Measurements from ENCODE around the gene CRLF2. TPM values are rescaled to one million over a fixed set of nuclear protein-coding genes. Genes with fewer than 3 reads are reported as not detected.
A peak's percentile ranks its signal among the peaks of the same experiment; 100 is the strongest.

CRLF2 gene
- total and polyA plus RNA-seq, 4 donors = 0.23 to 0.42 TPM; not detected in 2

DNA sequence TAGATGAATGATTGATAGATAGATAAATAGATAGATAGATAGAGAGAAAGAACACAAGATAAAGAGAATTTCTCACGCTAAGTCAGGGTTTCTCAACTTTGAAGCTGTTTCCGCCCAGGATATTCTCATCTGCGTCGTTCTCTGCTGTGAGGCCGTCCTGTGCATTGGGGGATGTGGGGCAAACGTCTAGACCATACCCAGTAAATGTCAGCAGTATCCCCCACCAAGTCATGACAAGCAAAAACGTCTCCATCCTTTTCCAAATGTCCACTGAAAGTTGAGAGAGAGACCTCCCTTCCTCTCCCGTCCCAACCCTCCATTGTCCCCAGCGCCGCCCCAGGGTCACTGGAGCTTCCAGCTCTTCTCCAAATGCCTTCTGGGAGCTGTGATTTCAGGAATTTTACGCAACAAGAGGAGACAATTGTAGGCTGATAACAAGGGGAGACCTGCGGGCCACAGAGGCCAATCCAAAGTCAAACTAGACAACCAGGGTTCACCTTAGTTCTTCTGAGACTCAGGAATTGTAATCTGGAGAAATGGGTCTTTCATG lies 8.9 kb upstream of the CRLF2 start:
- Histone ChIP-seq H3K4me1 (ENCODE audit: control insufficient read depth in 1 of 2, insufficient read depth in 2 of 2, low read length in 2 of 2) (no peaks in the 10 kb centered on the region), H3K27ac (ENCODE audit: low read depth in 1 of 2, low read length in 2 of 2) (no peak overlapping the region), H3K4me3 (ENCODE audit: low read length in 2 of 2) (no peak overlapping the region), H3K27me3 (ENCODE audit: control insufficient read depth in 1 of 2, insufficient read depth in 2 of 2, low read length in 1 of 2) (no peaks in the 10 kb centered on the region), H3K36me3 (ENCODE audit: control insufficient read depth in 1 of 2, insufficient read depth in 2 of 2, low read length in 1 of 2) (no peaks in the 10 kb centered on the region), H3K9me3 (ENCODE audit: control insufficient read depth, low read length) (peaks cover 9% of the 10 kb centered on the region)
- DNase-seq (peak in 1 of 2 donors; percentile 35), ATAC-seq (ENCODE audit: low FRiP score) (no peak)
- WGBS, 2 donors = 76 to 77% methylated on average over 12 of the region's 12 CpGs
- intact Hi-C loops (cut with DNase I) = no loop called here

DNA sequence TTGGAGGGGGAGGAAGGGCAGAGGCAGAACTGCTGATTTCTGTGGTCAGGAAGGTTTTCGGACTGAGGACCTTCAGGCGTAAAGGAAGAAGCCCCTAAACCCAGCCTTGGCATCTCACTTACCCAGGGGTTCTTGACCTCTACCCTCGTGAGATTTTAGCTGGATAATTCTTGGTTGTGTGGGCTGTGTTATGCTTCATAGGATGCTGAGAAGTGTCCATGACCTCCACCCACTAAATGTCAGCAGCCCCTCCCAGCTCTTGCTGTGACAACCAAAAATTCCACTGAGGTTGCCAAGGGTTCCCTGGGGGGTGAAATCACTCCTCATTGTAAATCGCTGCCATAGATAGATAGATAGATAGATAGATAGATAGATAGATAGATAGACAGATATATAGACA lies 5.8 kb upstream of the CRLF2 start:
- ATAC-seq (ENCODE audit: low FRiP score) = no peak
- no peaks in the 10 kb centered on the region for H3K36me3 ChIP-seq (ENCODE audit: control insufficient read depth in 1 of 2, insufficient read depth in 2 of 2, low read length in 1 of 2)
- no peaks in the 10 kb centered on the region for H3K27me3 ChIP-seq (ENCODE audit: control insufficient read depth in 1 of 2, insufficient read depth in 2 of 2, low read length in 1 of 2)
- H3K4me3 ChIP-seq (ENCODE audit: low read length in 2 of 2) = no peak overlapping the region
- 81 to 84% methylated on average over 4 of the region's 4 CpGs for WGBS, 2 donors
- DNase-seq = no peak
- intact Hi-C loops (cut with DNase I) = no loop called here
- no peaks in the 10 kb centered on the region for H3K4me1 ChIP-seq (ENCODE audit: control insufficient read depth in 1 of 2, insufficient read depth in 2 of 2, low read length in 2 of 2)
- peaks cover 6% of the 10 kb centered on the region for H3K9me3 ChIP-seq (ENCODE audit: control insufficient read depth, low read length)
- no peak overlapping the region for H3K27ac ChIP-seq (ENCODE audit: low read depth in 1 of 2, low read length in 2 of 2)

DNA sequence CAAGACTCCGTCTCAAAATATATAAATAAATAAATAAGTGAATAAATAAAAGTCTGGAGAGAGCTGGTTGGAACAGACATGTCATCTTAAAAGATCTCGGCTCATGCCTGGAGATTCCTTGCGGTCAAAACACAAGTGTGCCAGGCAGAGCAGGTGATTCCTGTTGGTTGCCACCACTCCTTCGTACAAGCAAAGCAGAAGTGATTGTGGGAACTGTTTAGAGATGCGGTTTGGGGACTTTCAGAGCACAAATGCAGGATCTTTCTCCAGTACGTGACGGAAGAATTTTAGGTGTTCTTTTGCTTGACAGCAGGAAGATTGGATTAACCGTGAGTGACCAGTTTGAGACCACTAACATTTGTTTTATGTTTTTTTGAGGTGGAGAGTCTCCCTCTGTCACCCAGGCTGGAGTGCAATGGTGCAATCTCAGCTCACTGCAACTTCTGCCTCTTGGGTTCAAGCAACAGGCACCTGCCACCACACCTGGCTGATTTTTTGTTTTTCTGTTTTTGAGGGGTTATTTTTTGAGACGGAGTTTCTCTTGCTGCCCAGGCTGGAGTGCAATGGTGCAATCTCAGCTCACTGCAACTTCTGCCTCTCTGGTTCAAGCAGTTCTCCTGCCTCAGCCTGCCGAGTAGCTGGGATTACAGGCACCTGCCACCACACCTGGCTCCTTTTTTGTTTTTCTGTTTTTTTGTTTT lies 2.8 kb upstream of the CRLF2 start:
- no peak for ATAC-seq (ENCODE audit: low FRiP score)
- no peak overlapping the region for H3K4me3 ChIP-seq (ENCODE audit: low read length in 2 of 2)
- H3K27ac ChIP-seq (ENCODE audit: low read depth in 1 of 2, low read length in 2 of 2) = no peak overlapping the region
- H3K9me3 ChIP-seq (ENCODE audit: control insufficient read depth, low read length) = peaks cover 1% of the 10 kb centered on the region
- intact Hi-C loops (cut with DNase I) = no loop called here
- H3K4me1 ChIP-seq (ENCODE audit: control insufficient read depth in 1 of 2, insufficient read depth in 2 of 2, low read length in 2 of 2) = no peaks in the 10 kb centered on the region
- peak in 1 of 2 donors; percentile 12 for DNase-seq
- 68 to 69% methylated on average over 10 of the region's 10 CpGs for WGBS, 2 donors
- no peaks in the 10 kb centered on the region for H3K36me3 ChIP-seq (ENCODE audit: control insufficient read depth in 1 of 2, insufficient read depth in 2 of 2, low read length in 1 of 2)
- no peaks in the 10 kb centered on the region for H3K27me3 ChIP-seq (ENCODE audit: control insufficient read depth in 1 of 2, insufficient read depth in 2 of 2, low read length in 1 of 2)

DNA sequence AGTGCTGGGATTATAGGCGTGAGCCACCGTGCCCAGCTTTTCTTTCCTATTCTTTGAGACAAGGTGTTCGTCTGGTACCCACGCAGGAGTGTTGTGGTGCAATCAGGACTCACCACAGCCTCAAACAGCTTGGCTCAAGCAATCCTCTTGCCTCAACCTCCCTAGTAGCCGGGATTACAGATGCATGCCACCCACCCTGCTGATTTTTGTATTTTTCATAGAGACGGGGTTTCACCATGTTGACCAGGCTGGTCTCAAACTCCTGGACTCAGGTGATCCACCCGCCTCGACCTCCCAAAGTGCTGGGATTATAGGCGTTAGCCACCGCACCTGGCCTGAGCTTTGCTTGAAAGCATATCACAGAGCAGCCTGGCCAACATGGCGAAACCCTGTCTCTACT lies 1.5 kb upstream of the CRLF2 start:
- H3K36me3 ChIP-seq (ENCODE audit: control insufficient read depth in 1 of 2, insufficient read depth in 2 of 2, low read length in 1 of 2) = no peaks in the 10 kb centered on the region
- intact Hi-C loops (cut with DNase I) = no loop called here
- H3K4me3 ChIP-seq (ENCODE audit: low read length in 2 of 2) = no peak overlapping the region
- H3K4me1 ChIP-seq (ENCODE audit: control insufficient read depth in 1 of 2, insufficient read depth in 2 of 2, low read length in 2 of 2) = no peaks in the 10 kb centered on the region
- 89% methylated on average over 11 of the region's 11 CpGs for WGBS, 2 donors
- DNase-seq (peak in 1 of 2 donors; percentile 52), ATAC-seq (ENCODE audit: low FRiP score) (no peak)
- H3K27ac ChIP-seq (ENCODE audit: low read depth in 1 of 2, low read length in 2 of 2) = no peak overlapping the region
- peaks cover 1% of the 10 kb centered on the region for H3K9me3 ChIP-seq (ENCODE audit: control insufficient read depth, low read length)
- H3K27me3 ChIP-seq (ENCODE audit: control insufficient read depth in 1 of 2, insufficient read depth in 2 of 2, low read length in 1 of 2) = no peaks in the 10 kb centered on the region

DNA sequence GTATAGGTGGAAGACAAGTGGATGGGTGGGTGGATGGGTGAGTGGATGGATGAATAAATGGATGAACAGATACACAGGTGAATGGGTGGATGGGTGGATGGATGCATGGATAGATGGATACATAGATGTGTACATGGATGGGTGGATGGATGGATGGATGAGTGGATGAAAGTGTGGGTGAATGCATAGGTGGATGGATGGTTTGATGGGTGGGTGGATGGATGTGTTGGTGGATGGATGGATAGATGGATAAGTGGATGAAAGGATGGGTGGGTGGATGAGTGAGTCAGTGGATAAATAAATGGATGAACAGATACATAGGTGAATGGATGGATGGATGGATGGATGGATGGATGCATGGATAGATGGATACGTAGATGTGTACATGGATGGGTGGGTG lies 1.6 kb downstream of the CRLF2 start:
- Histone ChIP-seq H3K9me3 (ENCODE audit: control insufficient read depth, low read length) (no peaks in the 10 kb centered on the region), H3K4me3 (ENCODE audit: low read length in 2 of 2) (no peak overlapping the region), H3K27me3 (ENCODE audit: control insufficient read depth in 1 of 2, insufficient read depth in 2 of 2, low read length in 1 of 2) (no peaks in the 10 kb centered on the region), H3K36me3 (ENCODE audit: control insufficient read depth in 1 of 2, insufficient read depth in 2 of 2, low read length in 1 of 2) (no peaks in the 10 kb centered on the region), H3K27ac (ENCODE audit: low read depth in 1 of 2, low read length in 2 of 2) (no peak overlapping the region), H3K4me1 (ENCODE audit: control insufficient read depth in 1 of 2, insufficient read depth in 2 of 2, low read length in 2 of 2) (no peaks in the 10 kb centered on the region)
- WGBS, 2 donors = 91 to 100% methylated on average over 1 of the region's 1 CpG
- no peak for DNase-seq
- intact Hi-C loops (cut with DNase I) = no loop called here
- no peak for ATAC-seq (ENCODE audit: low FRiP score)

DNA sequence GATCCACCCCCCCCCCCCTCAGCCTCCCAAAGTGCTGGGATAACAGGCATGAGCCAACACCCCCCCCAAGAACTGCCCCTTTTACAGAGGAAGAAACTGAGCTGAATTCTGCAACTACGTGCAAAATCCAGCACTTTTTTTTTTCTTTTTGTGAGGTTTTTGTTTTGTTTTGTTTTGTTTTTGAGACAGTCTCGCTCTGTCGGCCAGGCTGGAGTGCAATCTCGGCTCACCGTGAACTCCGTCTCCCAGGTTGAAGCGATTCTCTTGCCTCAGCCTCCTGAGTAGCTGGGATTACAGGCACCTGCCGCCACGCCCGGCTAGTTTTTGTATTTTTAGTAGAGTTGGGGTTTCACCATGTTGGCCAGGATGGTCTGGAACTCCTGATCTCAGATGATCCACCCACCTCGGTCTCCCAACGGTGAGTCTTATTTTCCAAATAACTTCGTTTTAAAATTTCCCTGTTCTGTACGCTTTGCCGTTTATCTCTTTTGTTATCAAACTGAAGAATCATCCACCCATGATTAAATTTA lies 4.9 kb downstream of the CRLF2 start:
- Histone ChIP-seq H3K4me3 (ENCODE audit: low read length in 2 of 2) (no peak overlapping the region), H3K36me3 (ENCODE audit: control insufficient read depth in 1 of 2, insufficient read depth in 2 of 2, low read length in 1 of 2) (no peaks in the 10 kb centered on the region), H3K4me1 (ENCODE audit: control insufficient read depth in 1 of 2, insufficient read depth in 2 of 2, low read length in 2 of 2) (no peaks in the 10 kb centered on the region), H3K27me3 (ENCODE audit: control insufficient read depth in 1 of 2, insufficient read depth in 2 of 2, low read length in 1 of 2) (no peaks in the 10 kb centered on the region), H3K9me3 (ENCODE audit: control insufficient read depth, low read length) (no peaks in the 10 kb centered on the region), H3K27ac (ENCODE audit: low read depth in 1 of 2, low read length in 2 of 2) (no peak overlapping the region)
- intact Hi-C loops (cut with DNase I) = no loop called here
- DNase-seq = peak in 1 of 2 donors; percentile 24
- 49 to 57% methylated on average over 15 of the region's 15 CpGs for WGBS, 2 donors
- no peak for ATAC-seq (ENCODE audit: low FRiP score)

DNA sequence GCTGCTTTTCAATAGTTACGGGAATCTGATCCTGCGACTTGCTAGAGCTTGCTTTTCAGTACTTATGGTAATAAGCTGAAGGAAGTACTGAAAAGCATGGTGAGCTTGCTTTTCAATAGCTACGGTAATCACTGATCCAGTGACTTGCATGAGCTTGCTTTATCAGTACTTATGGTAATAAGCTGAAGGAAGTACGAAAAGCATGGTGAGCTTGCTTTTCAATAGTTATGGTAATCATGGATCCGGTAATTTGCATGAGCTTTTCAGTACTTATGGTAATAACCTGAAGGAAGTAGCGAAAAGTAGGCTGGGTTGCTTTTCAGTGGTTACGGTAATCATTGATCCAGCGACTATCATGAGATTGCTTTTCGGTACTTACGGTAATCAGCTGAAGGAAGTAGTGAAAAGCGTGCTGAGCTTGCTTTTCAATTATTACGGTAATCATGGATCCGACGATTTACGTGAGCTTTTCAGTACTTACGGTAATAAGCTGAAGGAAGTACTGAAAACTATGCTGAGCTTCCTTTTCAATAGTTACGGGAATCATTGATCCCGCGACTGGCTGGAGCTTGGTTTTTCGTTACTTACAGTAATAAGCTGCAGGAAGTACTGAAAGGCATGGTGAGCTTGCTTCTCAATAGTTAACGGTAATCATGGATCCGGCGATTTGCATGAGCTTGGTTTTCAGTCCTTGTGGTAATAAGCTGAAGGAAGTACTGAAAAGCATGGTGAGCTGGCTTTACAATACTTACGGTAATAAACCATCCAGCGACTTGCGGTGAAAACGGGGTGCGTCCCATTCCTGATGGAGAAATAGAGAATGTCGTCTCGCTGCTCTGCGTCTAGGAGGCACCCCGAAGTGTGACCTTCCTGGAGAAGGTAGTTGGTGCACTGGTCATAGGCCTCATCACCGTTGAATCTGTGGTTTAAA lies 6.5 kb downstream of the CRLF2 start:
- no peaks in the 10 kb centered on the region for H3K9me3 ChIP-seq (ENCODE audit: control insufficient read depth, low read length)
- H3K36me3 ChIP-seq (ENCODE audit: control insufficient read depth in 1 of 2, insufficient read depth in 2 of 2, low read length in 1 of 2) = no peaks in the 10 kb centered on the region
- peak overlapping the region; percentile 20 to 65 for H3K4me3 ChIP-seq (ENCODE audit: low read length in 2 of 2)
- WGBS, 2 donors = 1 to 2% methylated on average over 33 of the region's 33 CpGs
- H3K27me3 ChIP-seq (ENCODE audit: control insufficient read depth in 1 of 2, insufficient read depth in 2 of 2, low read length in 1 of 2) = no peaks in the 10 kb centered on the region
- H3K4me1 ChIP-seq (ENCODE audit: control insufficient read depth in 1 of 2, insufficient read depth in 2 of 2, low read length in 2 of 2) = no peaks in the 10 kb centered on the region
- intact Hi-C loops (cut with DNase I) = no loop called here
- H3K27ac ChIP-seq (ENCODE audit: low read depth in 1 of 2, low read length in 2 of 2) = no peak overlapping the region
- ATAC-seq (ENCODE audit: low FRiP score) (peak; percentile 85), DNase-seq (peak in 1 of 2 donors; percentile 15)

DNA sequence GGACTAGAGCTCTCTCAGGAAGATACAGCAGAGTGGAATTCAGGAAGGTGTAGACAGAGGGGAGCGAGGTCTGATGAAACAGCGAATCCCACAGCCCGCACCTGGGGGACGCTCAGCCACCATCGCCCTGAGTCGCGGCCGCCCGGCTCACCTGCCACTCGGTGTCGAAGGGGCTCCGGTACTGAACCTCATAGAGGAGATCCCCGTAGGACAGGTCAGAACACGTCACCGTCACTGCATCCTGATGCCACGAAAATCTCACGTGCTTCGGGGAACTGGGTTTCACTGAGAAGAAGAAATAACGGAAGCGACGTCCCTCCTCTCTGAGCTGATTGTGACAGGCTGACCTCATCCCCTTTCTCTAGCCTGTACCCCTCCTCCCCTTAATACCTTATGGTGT lies 10.2 kb downstream of the CRLF2 start:
- Histone ChIP-seq H3K27ac (ENCODE audit: low read depth in 1 of 2, low read length in 2 of 2) (no peak overlapping the region), H3K4me3 (ENCODE audit: low read length in 2 of 2) (no peak overlapping the region), H3K9me3 (ENCODE audit: control insufficient read depth, low read length) (no peaks in the 10 kb centered on the region), H3K27me3 (ENCODE audit: control insufficient read depth in 1 of 2, insufficient read depth in 2 of 2, low read length in 1 of 2) (no peaks in the 10 kb centered on the region), H3K36me3 (ENCODE audit: control insufficient read depth in 1 of 2, insufficient read depth in 2 of 2, low read length in 1 of 2) (no peaks in the 10 kb centered on the region), H3K4me1 (ENCODE audit: control insufficient read depth in 1 of 2, insufficient read depth in 2 of 2, low read length in 2 of 2) (no peaks in the 10 kb centered on the region)
- no peak for ATAC-seq (ENCODE audit: low FRiP score)
- intact Hi-C loops (cut with DNase I) = no loop called here
- 84 to 89% methylated on average over 21 of the region's 21 CpGs for WGBS, 2 donors
- DNase-seq = peak in 1 of 2 donors; percentile 76

Measured in aorta (tissue), 5 donors.